NCI-H1092 treated with DMSO at 0.1 percent for 48 hours (cell line): ENCODE results near the gene MTA3.
"Not testable (repeated sequence)": the region's sequence is repeated elsewhere in the genome, so short reads cannot be mapped to it uniquely, and the experiment has no call there.

Experiments used
- DNase-seq: peaks from one replicate; lab custom pipeline; 2025; lab: John Stamatoyannopoulos, UW

The MTA3 gene

GRCh38 chr2:42607101-42607637, 38.7 kb downstream of the MTA3 start:
- DNase-seq, result no peak

GRCh38 chr2:42613281-42614064, 45.0 kb downstream of the MTA3 start:
- no peak for DNase-seq

DNA sequence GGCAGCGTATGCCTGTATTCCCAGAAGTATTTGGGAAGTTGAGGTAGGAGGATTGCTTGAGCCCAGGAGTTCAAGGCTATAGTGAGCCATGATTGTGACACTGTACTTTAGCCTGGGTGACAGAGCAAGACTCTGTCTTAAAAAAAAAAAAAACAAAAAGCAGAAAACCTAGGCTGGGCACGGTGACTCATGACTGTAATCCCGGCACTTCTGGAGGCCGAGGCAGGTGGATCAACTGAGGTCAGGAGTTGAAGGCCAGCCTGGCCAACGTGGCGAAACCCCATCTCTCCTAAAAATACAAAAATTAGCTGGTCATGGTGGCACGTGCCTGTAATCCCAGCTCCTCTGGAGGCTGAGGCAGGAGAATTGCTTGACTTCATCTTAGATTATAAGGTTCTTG, 46.4 kb downstream of the MTA3 start:
- DNase-seq, result no peak

DNA sequence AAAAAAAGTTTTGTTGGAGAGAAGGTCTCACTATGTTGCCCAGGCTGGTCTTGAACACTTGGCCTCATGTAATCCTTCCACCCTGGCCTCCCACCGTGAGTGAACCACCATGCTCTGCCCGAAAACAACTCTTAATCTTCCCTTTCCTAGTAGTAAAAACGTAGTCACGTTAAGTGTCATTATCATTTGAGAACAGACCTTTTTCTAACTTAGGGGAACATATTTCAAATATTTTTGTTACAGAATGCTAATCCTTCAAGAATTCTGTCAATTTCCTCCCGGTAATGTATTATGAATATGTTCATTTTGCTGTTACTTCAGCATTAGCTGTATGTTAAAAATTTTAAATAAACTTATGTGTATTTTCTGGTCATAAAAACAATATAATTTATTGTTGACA, 49.7 kb downstream of the MTA3 start:
- DNase-seq, result no peak

- no peak for DNase-seq
Observed at GRCh38 chr2:42618972-42619371, 50.5 kb downstream of the MTA3 start.

- DNase-seq, result not testable (repeated sequence)
Observed at GRCh38 chr2:42621626-42622025, 53.2 kb downstream of the MTA3 start.

DNA sequence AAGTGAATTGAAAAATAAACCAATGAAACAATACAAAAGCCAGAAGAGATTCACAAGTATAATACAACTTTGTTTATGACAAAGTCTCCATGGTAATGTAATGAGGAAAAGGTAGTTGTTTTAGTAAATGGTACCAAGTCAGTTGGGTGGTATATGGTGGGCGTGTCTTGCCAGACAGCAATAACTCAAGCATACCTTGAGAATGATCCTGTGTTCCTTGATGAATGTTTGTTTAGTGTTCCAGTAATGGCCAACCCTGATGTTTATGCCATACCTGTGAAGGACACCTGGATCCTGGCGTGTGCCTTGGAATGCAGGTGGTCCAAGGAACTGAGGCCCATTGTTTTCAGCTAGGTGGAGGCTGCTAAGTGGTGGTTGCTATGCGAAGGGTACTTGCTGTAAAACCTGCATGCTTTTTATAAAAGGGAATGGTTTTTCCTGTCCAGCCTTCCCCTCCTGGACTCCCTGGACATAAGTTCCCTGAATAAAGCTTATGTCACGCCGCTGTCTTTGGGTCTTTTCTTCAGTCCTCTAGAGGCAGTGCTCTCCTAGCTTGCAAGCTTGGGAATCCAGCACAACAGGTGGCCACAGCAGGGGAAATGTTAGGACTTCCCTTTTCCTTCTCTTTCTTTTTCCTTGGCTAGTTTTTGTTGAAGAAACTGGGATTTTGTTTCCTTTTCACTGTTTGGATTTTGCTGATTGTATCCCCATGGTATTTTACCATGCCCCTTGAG, 54.7 kb downstream of the MTA3 start:
- DNase-seq, result no peak

- no peak for DNase-seq
Observed at GRCh38 chr2:42624047-42624446, 55.6 kb downstream of the MTA3 start.

DNA sequence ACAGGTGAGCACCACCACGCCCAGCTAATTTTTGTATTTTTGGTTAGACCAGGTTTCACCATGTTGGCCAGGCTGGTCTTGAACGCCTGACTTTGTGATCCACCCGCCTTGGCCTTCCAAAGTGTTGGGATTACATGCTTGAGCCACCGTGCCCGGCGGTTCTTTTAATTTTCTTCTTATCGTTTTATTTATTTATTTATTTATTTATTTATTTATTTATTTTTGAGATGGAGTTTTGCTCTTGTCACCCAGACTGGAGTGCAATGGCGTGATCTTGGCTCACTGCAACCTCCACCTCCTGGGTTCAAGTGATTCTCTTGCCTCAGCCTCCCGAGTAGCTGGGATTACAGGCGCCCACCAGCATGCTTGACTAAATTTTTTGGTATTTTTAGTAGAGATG, 59.6 kb downstream of the MTA3 start:
- not testable (repeated sequence) for DNase-seq

DNA sequence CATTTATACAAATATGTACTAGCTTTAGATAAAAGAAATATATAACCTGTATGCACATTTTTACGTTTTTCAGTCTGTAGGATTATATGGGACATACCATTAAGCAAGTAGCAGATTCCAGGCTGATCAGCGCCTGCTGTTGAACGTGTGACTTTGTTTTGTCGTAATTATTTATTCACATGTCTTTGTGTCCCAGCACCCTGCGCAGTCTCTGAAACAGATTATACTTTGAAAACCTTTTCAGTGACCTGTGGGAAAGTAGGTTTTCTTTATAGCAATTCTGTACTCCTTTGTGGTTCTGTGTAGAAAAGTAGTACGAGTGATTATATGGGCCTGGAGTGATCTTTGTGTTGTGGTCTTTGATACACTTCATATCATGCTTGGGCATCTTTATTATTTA, 68.5 kb downstream of the MTA3 start:
- DNase-seq, result no peak

GRCh38 chr2:42638080-42638784, 69.8 kb downstream of the MTA3 start:
- DNase-seq, result no peak

DNA sequence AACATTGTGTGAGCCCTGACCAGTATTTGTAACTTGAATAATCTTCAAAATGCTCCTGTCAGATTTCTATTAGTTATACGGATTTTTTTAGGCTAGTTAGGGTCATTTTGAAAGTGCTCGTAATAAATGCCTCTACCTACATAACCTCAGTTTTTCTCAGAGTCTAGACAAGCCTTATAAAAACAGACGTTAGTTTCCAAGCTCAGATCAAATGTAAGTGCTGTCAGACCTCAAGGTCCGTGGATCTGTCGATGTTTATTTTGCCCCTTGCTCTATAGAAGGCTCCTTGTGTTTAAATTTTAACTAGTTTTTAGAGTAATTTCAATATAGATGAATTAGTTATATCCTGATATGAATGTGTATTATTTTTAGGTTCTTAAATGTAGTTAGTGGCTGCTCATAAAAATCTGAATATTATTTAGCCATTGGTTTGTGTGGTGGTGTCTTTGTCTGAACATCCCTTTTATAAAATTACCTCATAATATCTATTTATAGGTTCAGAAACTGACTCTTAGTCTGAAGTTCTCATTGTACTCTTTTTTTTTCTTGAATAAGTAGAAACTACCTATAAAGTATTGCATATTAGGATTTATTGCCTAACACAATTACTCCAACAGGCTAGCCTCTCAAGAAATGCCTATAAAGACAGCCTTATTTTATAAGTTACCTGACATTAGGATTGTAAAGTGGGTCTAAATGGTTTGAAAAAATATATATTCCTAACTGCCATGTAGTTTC, 71.1 kb downstream of the MTA3 start:
- no peak for DNase-seq

DNA sequence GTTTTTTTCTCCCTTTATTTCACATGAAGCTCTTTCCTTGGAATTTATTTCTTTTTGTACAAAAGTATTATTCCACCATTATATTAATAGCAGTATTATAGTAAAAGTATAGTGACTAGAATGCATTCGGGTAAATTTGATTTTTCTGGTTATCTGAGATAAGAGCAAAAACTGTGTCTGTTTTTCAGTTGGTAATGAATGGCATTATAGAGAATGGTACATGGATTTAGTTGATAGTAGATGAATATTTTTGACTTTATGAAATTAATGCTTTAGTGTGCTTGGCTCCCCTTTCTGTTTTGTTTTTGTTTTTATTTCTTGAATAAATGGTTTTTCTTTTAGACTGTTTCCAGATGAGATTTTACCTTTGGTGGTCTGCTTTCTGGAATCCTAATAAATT, 71.8 kb downstream of the MTA3 start:
- no peak for DNase-seq

- DNase-seq, result not testable (repeated sequence)
Observed at GRCh38 chr2:42642371-42642770, 73.9 kb downstream of the MTA3 start.

GRCh38 chr2:42645551-42645950, 77.1 kb downstream of the MTA3 start:
- DNase-seq, result no peak

DNA sequence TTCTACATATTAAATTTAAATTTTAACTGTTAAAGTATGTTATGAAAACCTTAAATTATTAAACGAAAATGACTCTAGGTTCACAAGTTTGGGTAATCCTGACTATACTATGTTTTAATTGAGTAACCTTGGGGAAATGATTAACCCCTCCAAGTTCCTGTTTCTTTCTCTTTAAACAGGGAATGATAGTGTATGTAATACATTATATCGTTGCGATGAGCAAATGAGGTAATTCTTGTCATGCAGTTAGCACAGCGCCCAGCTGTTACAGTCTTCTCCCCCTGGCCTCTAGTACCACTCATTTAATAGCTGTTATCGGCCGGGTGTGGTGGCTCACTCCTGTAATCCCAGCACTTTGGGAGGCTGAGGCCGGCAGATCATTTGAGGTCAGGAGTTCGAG, 80.4 kb downstream of the MTA3 start:
- DNase-seq, result no peak

- no peak for DNase-seq
Observed at GRCh38 chr2:42651057-42651456, 82.6 kb downstream of the MTA3 start.

DNA sequence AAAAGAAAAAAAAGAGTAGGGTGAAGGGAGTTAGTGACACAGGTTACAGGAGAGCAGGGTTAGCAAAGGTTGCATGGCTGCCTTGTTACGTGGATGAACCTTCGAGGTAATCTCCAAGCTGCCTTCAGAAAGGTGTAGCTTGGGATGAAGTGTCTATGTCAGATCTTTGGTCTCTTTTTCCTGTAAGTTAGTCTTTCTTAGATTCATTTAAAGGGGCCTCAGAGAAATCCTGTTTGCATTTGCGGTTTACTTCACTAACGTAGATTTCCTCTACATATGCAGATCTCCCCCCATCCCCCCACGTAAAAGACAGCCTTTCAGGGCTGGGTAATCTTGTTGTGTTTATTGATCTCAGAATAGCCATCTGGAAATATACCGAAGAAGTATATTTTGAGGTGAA, 83.7 kb downstream of the MTA3 start:
- DNase-seq, result no peak

DNA sequence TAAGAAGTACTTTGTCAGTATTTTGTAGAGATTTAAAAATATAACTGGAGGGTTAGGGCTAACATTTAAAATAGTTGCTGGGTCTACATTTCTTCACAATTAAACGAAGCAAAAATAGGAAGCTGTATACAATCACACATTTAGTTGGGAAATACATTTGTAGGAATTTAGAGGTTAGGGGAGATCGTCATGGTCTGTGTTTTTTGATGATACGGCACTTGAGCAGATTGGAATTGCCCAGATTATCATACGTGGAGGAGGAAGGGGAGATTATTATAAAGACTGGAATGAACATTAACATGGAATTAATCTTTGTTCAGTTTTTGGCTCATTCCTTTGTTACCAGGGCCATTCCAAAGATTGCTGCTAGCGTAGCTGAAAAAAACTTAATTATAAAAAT, 84.6 kb downstream of the MTA3 start:
- no peak for DNase-seq

GRCh38 chr2:42653908-42654445, 85.5 kb downstream of the MTA3 start:
- no peak for DNase-seq

DNA sequence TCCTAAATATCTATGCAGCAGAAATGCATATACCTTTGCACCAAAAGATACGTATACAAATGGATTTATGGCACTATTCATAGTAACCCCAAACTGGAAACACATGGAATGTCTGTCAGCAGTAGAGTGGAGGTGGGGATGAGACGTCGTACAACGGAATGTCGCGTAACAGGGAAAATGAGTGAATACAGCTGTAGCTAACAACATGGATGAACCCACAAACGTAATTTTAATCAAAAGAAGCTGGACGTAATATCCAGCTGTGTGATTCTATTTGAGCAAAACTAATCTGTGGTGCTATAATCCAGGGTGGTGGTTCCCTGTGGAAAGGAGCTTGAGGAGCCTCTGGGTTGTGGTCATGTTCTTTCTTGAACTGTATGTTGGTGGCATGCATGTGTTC, 89.9 kb downstream of the MTA3 start:
- no peak for DNase-seq

DNA sequence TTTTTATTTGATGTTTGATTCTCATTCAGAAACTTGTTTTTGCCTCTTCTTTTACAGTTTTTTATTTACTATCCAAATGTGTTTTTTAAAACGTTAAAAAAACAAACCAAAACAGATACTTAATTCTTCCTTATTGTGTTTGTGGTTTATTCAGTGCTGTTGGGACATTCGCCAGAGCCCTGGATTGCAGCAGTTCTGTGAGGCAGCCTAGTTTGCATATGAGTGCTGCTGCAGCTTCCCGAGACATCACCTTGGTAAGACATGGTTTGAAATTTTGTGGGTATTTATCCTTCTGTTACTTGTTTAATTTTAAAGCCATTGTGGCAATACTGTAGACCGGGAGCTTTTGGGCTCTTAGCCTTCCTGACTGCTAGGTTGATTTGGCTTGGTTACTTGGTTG, 91.2 kb downstream of the MTA3 start:
- DNase-seq, result no peak
